ENCODE results near the gene ATP6V0E2.
"Not testable (repeated sequence)": the region's sequence is repeated elsewhere in the genome, so short reads cannot be mapped to it uniquely, and the experiment has no call there.

The ATP6V0E2 gene

GRCh38 chr7:149883048-149883438 is 9.3 kb downstream of the ATP6V0E2 start:
- intact Hi-C loops (cut with micrococcal nuclease), result loop anchor here (5.0 kb wide), 1 partner anchor 164 kb away; no protein-coding TSS in a partner anchor
- no peak overlapping the region for H3K27ac Mint-ChIP-seq
- no peak overlapping the region for H3K4me3 Mint-ChIP-seq
- H3K27me3 Mint-ChIP-seq, result no peaks in the 10 kb centered on the region
- H3K36me3 Mint-ChIP-seq (ENCODE audit: low read depth), result no peaks in the 10 kb centered on the region
- H3K9me3 Mint-ChIP-seq, result no peaks in the 10 kb centered on the region
- peaks cover 14% of the 10 kb centered on the region for H3K4me1 Mint-ChIP-seq (ENCODE audit: low read depth)

- no peak overlapping the region for H3K27ac Mint-ChIP-seq
- no peaks in the 10 kb centered on the region for H3K27me3 Mint-ChIP-seq
- H3K4me3 Mint-ChIP-seq, result no peak overlapping the region
- H3K9me3 Mint-ChIP-seq, result no peaks in the 10 kb centered on the region
- intact Hi-C loops (cut with micrococcal nuclease), result loop anchor here (5.0 kb wide), 1 partner anchor 164 kb away; no protein-coding TSS in a partner anchor
- no peaks in the 10 kb centered on the region for H3K36me3 Mint-ChIP-seq (ENCODE audit: low read depth)
- H3K4me1 Mint-ChIP-seq (ENCODE audit: low read depth), result peaks cover 14% of the 10 kb centered on the region
Measured at GRCh38 chr7:149883452-149883861, 9.7 kb downstream of the ATP6V0E2 start.

- Mint-ChIP-seq H3K36me3 (ENCODE audit: low read depth) (no peaks in the 10 kb centered on the region), H3K9me3 (no peaks in the 10 kb centered on the region), H3K27me3 (no peaks in the 10 kb centered on the region), H3K4me1 (ENCODE audit: low read depth) (peaks cover 14% of the 10 kb centered on the region), H3K27ac (no peak overlapping the region), H3K4me3 (no peak overlapping the region)
- intact Hi-C loops (cut with micrococcal nuclease), result loop anchor here (5.0 kb wide), 1 partner anchor 163 kb away; no protein-coding TSS in a partner anchor
Measured at GRCh38 chr7:149884016-149884415, 10.2 kb downstream of the ATP6V0E2 start.

GRCh38 chr7:149884541-149884940 is 10.8 kb downstream of the ATP6V0E2 start:
- Mint-ChIP-seq H3K4me1 (ENCODE audit: low read depth) (peaks cover 14% of the 10 kb centered on the region), H3K4me3 (no peak overlapping the region), H3K9me3 (no peaks in the 10 kb centered on the region), H3K27ac (no peak overlapping the region), H3K36me3 (ENCODE audit: low read depth) (no peaks in the 10 kb centered on the region), H3K27me3 (peaks cover 1% of the 10 kb centered on the region)
- intact Hi-C loops (cut with micrococcal nuclease), result loop anchor here (5.0 kb wide), 1 partner anchor 163 kb away; no protein-coding TSS in a partner anchor

GRCh38 chr7:149885191-149886017 is 11.6 kb downstream of the ATP6V0E2 start:
- Mint-ChIP-seq H3K27ac (no peak overlapping the region), H3K27me3 (peaks cover 2% of the 10 kb centered on the region), H3K4me3 (no peak overlapping the region), H3K4me1 (ENCODE audit: low read depth) (peaks cover 14% of the 10 kb centered on the region), H3K9me3 (no peaks in the 10 kb centered on the region), H3K36me3 (ENCODE audit: low read depth) (no peaks in the 10 kb centered on the region)
- intact Hi-C loops (cut with micrococcal nuclease), result no loop called here

- peaks cover 2% of the 10 kb centered on the region for H3K27me3 Mint-ChIP-seq
- no peak overlapping the region for H3K27ac Mint-ChIP-seq
- H3K9me3 Mint-ChIP-seq, result no peaks in the 10 kb centered on the region
- no peak overlapping the region for H3K4me3 Mint-ChIP-seq
- peaks cover 14% of the 10 kb centered on the region for H3K4me1 Mint-ChIP-seq (ENCODE audit: low read depth)
- H3K36me3 Mint-ChIP-seq (ENCODE audit: low read depth), result no peaks in the 10 kb centered on the region
- intact Hi-C loops (cut with micrococcal nuclease), result no loop called here
Measured at GRCh38 chr7:149886018-149886415, 12.2 kb downstream of the ATP6V0E2 start.

- intact Hi-C loops (cut with micrococcal nuclease), result no loop called here
- peak overlapping the region; percentile 41 for H3K4me3 Mint-ChIP-seq
Measured at GRCh38 chr7:149887311-149887710, 13.5 kb downstream of the ATP6V0E2 start.

GRCh38 chr7:149890715-149891114 is 16.9 kb downstream of the ATP6V0E2 start:
- intact Hi-C loops (cut with micrococcal nuclease); H3K36me3 Mint-ChIP-seq (ENCODE audit: low read depth); H3K27ac Mint-ChIP-seq; H3K4me1 Mint-ChIP-seq (ENCODE audit: low read depth); H3K4me3 Mint-ChIP-seq; H3K27me3 Mint-ChIP-seq; H3K9me3 Mint-ChIP-seq: not testable (repeated sequence)

More at GRCh38 chr7:149887311-149887710, 13.5 kb downstream of the ATP6V0E2 start:
- H3K4me1 Mint-ChIP-seq (ENCODE audit: low read depth), result peaks cover 14% of the 10 kb centered on the region
- H3K36me3 Mint-ChIP-seq (ENCODE audit: low read depth), result no peaks in the 10 kb centered on the region
- H3K9me3 Mint-ChIP-seq, result no peaks in the 10 kb centered on the region
- peaks cover 2% of the 10 kb centered on the region for H3K27me3 Mint-ChIP-seq
- H3K27ac Mint-ChIP-seq, result no peak overlapping the region

- H3K4me1 Mint-ChIP-seq (ENCODE audit: low read depth); H3K27ac Mint-ChIP-seq; intact Hi-C loops (cut with micrococcal nuclease); H3K36me3 Mint-ChIP-seq (ENCODE audit: low read depth); H3K9me3 Mint-ChIP-seq; H3K27me3 Mint-ChIP-seq; H3K4me3 Mint-ChIP-seq: not testable (repeated sequence)
Measured at GRCh38 chr7:149894957-149895356, 21.2 kb downstream of the ATP6V0E2 start.

- H3K27ac Mint-ChIP-seq; intact Hi-C loops (cut with micrococcal nuclease); H3K4me3 Mint-ChIP-seq; H3K36me3 Mint-ChIP-seq (ENCODE audit: low read depth); H3K4me1 Mint-ChIP-seq (ENCODE audit: low read depth); H3K27me3 Mint-ChIP-seq; H3K9me3 Mint-ChIP-seq: not testable (repeated sequence)
Measured at GRCh38 chr7:149907776-149908376, 34.1 kb downstream of the ATP6V0E2 start.

- H3K36me3 Mint-ChIP-seq (ENCODE audit: low read depth); H3K27me3 Mint-ChIP-seq; H3K4me1 Mint-ChIP-seq (ENCODE audit: low read depth); H3K4me3 Mint-ChIP-seq; intact Hi-C loops (cut with micrococcal nuclease); H3K27ac Mint-ChIP-seq; H3K9me3 Mint-ChIP-seq: not testable (repeated sequence)
Measured at GRCh38 chr7:149910219-149910618, 36.5 kb downstream of the ATP6V0E2 start.

GRCh38 chr7:149912126-149912525 is 38.4 kb downstream of the ATP6V0E2 start:
- H3K27me3 Mint-ChIP-seq; H3K9me3 Mint-ChIP-seq; H3K4me1 Mint-ChIP-seq (ENCODE audit: low read depth); H3K36me3 Mint-ChIP-seq (ENCODE audit: low read depth); H3K4me3 Mint-ChIP-seq; H3K27ac Mint-ChIP-seq; intact Hi-C loops (cut with micrococcal nuclease): not testable (repeated sequence)

- H3K4me3 Mint-ChIP-seq; H3K4me1 Mint-ChIP-seq (ENCODE audit: low read depth); H3K9me3 Mint-ChIP-seq; H3K27me3 Mint-ChIP-seq; intact Hi-C loops (cut with micrococcal nuclease); H3K27ac Mint-ChIP-seq; H3K36me3 Mint-ChIP-seq (ENCODE audit: low read depth): not testable (repeated sequence)
Measured at GRCh38 chr7:149926414-149926813, 52.6 kb downstream of the ATP6V0E2 start.
